Natural killer cell treated with Interleukin-12 subunit alpha and Interleukin-12 subunit beta and Interleukin-15 and Interleukin-18, amount 100 ng/mL, for 72 hours (primary cell): ENCODE measurements around the gene PITPNM1. TPM values are rescaled to one million over a fixed set of nuclear protein-coding genes. Genes with fewer than 3 reads are reported as not detected.
"Not testable (repeated sequence)": the region's sequence is repeated elsewhere in the genome, so short reads cannot be mapped to it uniquely, and the experiment has no call there.

Experiments
- ATAC-seq, 2 donors: fragments of 150-1000 bp; cut with Tn5 transposase in 1 of 2; sonication (Bioruptor Pico), chemical (Tn5 transposase) in 1 of 2; 2 replicates each; pipeline ENCODE4 v1.10.0; 2021
- DNase-seq: peaks from one replicate; pipeline ENCODE4 v3.0.0; 2022; ENCODE audit warnings: low spot score
- H3K27ac Mint-ChIP-seq, 2 donors: 1 replicate in 1 of 2; 2 replicates in 1 of 2; pipeline ENCODE4 v1.8.0; 2022; ENCODE audit warnings: mixed read lengths in 2 of 2, mild to moderate bottlenecking in 1 of 2, moderate library complexity in 1 of 2
- H3K27me3 Mint-ChIP-seq, 2 donors: 1 replicate in 1 of 2; 2 replicates in 1 of 2; pipeline ENCODE4 v1.8.0; 2022; ENCODE audit warnings: mixed read lengths in 2 of 2
- H3K36me3 Mint-ChIP-seq: one replicate; pipeline ENCODE4 v1.8.0; 2022; ENCODE audit warnings: mixed read lengths
- H3K4me1 Mint-ChIP-seq, 2 donors: 1 replicate in 1 of 2; 2 replicates in 1 of 2; pipeline ENCODE4 v1.8.0; 2022; ENCODE audit warnings: low read depth in 2 of 2, mixed read lengths in 2 of 2, mild to moderate bottlenecking in 1 of 2
- H3K4me3 Mint-ChIP-seq: one replicate; pipeline ENCODE4 v1.8.0; 2022; ENCODE audit warnings: mixed read lengths
- H3K9me3 Mint-ChIP-seq: 2 replicates; pipeline ENCODE4 v1.8.0; 2022; ENCODE audit warnings: mixed read lengths
- total RNA-seq, 2 donors: library from RNA; stranded (reverse); gene quantifications; one replicate each; pipeline ENCODE4 v1.2.3, GENCODE V29; 2022

Gene PITPNM1
- total RNA-seq, 2 donors from 2014 or later, result 66.0 to 174 TPM

GRCh38 chr11:67493548-67494370, 11.4 kb downstream of the PITPNM1 start:
- Mint-ChIP-seq H3K27ac (no peak overlapping the region), H3K36me3 (no peaks in the 10 kb centered on the region), H3K9me3 (no peaks in the 10 kb centered on the region)

GRCh38 chr11:67492801-67493547, 12.2 kb downstream of the PITPNM1 start:
- ATAC-seq (no peak), DNase-seq (no peak)
- H3K4me1 Mint-ChIP-seq, result peaks cover 13 to 14% of the 10 kb centered on the region in 2 donors
- no peaks in the 10 kb centered on the region for H3K27me3 Mint-ChIP-seq
- no peaks in the 10 kb centered on the region for H3K9me3 Mint-ChIP-seq
- no peak overlapping the region for H3K27ac Mint-ChIP-seq
- H3K36me3 Mint-ChIP-seq, result no peaks in the 10 kb centered on the region
- H3K4me3 Mint-ChIP-seq, result no peak overlapping the region

More at GRCh38 chr11:67493548-67494370, 11.4 kb downstream of the PITPNM1 start:
- peaks cover 7 to 9% of the 10 kb centered on the region in 2 donors for H3K4me1 Mint-ChIP-seq
- H3K27me3 Mint-ChIP-seq, result no peaks in the 10 kb centered on the region
- no peak for ATAC-seq
- no peak overlapping the region for H3K4me3 Mint-ChIP-seq
- DNase-seq, result no peak

GRCh38 chr11:67492069-67492727, 13.0 kb downstream of the PITPNM1 start:
- Mint-ChIP-seq H3K4me3 (no peak overlapping the region), H3K9me3 (no peaks in the 10 kb centered on the region), H3K27ac (no peak overlapping the region), H3K36me3 (peaks cover 7% of the 10 kb centered on the region), H3K4me1 (peaks cover 21 to 22% of the 10 kb centered on the region in 2 donors), H3K27me3 (no peaks in the 10 kb centered on the region)
- ATAC-seq, result no peak
- no peak for DNase-seq

- Mint-ChIP-seq H3K27me3 (no peaks in the 10 kb centered on the region), H3K4me1 (peaks cover 25 to 28% of the 10 kb centered on the region in 2 donors), H3K9me3 (no peaks in the 10 kb centered on the region), H3K4me3 (no peak overlapping the region), H3K36me3 (peaks cover 7% of the 10 kb centered on the region), H3K27ac (no peak overlapping the region)
- DNase-seq (no peak), ATAC-seq (no peak)
Observed at GRCh38 chr11:67491276-67492068, 13.7 kb downstream of the PITPNM1 start.

- Mint-ChIP-seq H3K27me3 (no peaks in the 10 kb centered on the region), H3K9me3 (no peaks in the 10 kb centered on the region), H3K27ac (no peak overlapping the region), H3K4me1 (peaks cover 33 to 35% of the 10 kb centered on the region in 2 donors), H3K4me3 (no peak overlapping the region), H3K36me3 (peaks cover 7% of the 10 kb centered on the region)
- ATAC-seq (no peak), DNase-seq (peak; percentile 46)
Observed at GRCh38 chr11:67490727-67491065, 14.5 kb downstream of the PITPNM1 start.

GRCh38 chr11:67489885-67490726, 15.1 kb downstream of the PITPNM1 start:
- DNase-seq (no peak), ATAC-seq (no peak)
- no peaks in the 10 kb centered on the region for H3K27me3 Mint-ChIP-seq
- H3K4me3 Mint-ChIP-seq, result peak overlapping the region; percentile 52
- peak overlapping the region in 1 of 2 donors; percentile 39 for H3K27ac Mint-ChIP-seq
- peaks cover 36 to 37% of the 10 kb centered on the region in 2 donors for H3K4me1 Mint-ChIP-seq
- H3K9me3 Mint-ChIP-seq, result no peaks in the 10 kb centered on the region
- H3K36me3 Mint-ChIP-seq, result peaks cover 7% of the 10 kb centered on the region

- Mint-ChIP-seq H3K4me3 (peak overlapping the region; percentile 52), H3K27ac (peak overlapping the region; percentile 39 to 94), H3K27me3 (no peaks in the 10 kb centered on the region), H3K36me3 (peaks cover 7% of the 10 kb centered on the region), H3K4me1 (peaks cover 44 to 45% of the 10 kb centered on the region in 2 donors), H3K9me3 (no peaks in the 10 kb centered on the region)
- ATAC-seq, result no peak
- no peak for DNase-seq
Observed at GRCh38 chr11:67489203-67489884, 15.8 kb downstream of the PITPNM1 start.

GRCh38 chr11:67486481-67487195, 18.5 kb downstream of the PITPNM1 start:
- Mint-ChIP-seq H3K36me3 (peaks cover 7% of the 10 kb centered on the region), H3K9me3 (no peaks in the 10 kb centered on the region), H3K27me3 (no peaks in the 10 kb centered on the region), H3K4me3 (peak overlapping the region; percentile 77), H3K4me1 (peaks cover 63 to 64% of the 10 kb centered on the region in 2 donors), H3K27ac (peak overlapping the region; percentile 94 to 96)
- ATAC-seq, result no peak
- peak; percentile 65 for DNase-seq

- Mint-ChIP-seq H3K4me1 (peaks cover 63% of the 10 kb centered on the region in 2 donors), H3K27ac (peak overlapping the region; percentile 94 to 96), H3K4me3 (peak overlapping the region; percentile 77)
- H3K27me3 Mint-ChIP-seq, H3K36me3 Mint-ChIP-seq, H3K9me3 Mint-ChIP-seq: not testable (repeated sequence)
- peak in 1 of 2 donors; percentile 1 for ATAC-seq
- DNase-seq, result peak; percentile 62
Observed at GRCh38 chr11:67485873-67486361, 19.2 kb downstream of the PITPNM1 start.

GRCh38 chr11:67484847-67485311, 20.3 kb downstream of the PITPNM1 start:
- peaks cover 7% of the 10 kb centered on the region for H3K36me3 Mint-ChIP-seq

GRCh38 chr11:67483831-67484665, 21.1 kb downstream of the PITPNM1 start:
- Mint-ChIP-seq H3K4me3 (peak overlapping the region; percentile 96), H3K27ac (peak overlapping the region; percentile 94 to 96), H3K9me3 (no peaks in the 10 kb centered on the region), H3K36me3 (peaks cover 7% of the 10 kb centered on the region), H3K27me3 (no peaks in the 10 kb centered on the region), H3K4me1 (peaks cover 57 to 58% of the 10 kb centered on the region in 2 donors)
- ATAC-seq (peak in 1 of 2 donors; percentile 18), DNase-seq (peak; percentile 58)

More at GRCh38 chr11:67484847-67485311, 20.3 kb downstream of the PITPNM1 start:
- ATAC-seq (peak in 1 of 2 donors; percentile 28), DNase-seq (peak; percentile 65)
- H3K27me3 Mint-ChIP-seq, result no peaks in the 10 kb centered on the region
- no peaks in the 10 kb centered on the region for H3K9me3 Mint-ChIP-seq
- H3K4me1 Mint-ChIP-seq, result peaks cover 61 to 62% of the 10 kb centered on the region in 2 donors
- peak overlapping the region; percentile 94 to 96 for H3K27ac Mint-ChIP-seq
- H3K4me3 Mint-ChIP-seq, result peak overlapping the region; percentile 96
